ENCODE data around the gene SLC9A9. TPM values are rescaled to one million over a fixed set of nuclear protein-coding genes. Genes with fewer than 3 reads are reported as not detected.

Gene SLC9A9
- total RNA-seq, 2 donors from 2014 or later: 7.9 to 17.0 TPM

DNA sequence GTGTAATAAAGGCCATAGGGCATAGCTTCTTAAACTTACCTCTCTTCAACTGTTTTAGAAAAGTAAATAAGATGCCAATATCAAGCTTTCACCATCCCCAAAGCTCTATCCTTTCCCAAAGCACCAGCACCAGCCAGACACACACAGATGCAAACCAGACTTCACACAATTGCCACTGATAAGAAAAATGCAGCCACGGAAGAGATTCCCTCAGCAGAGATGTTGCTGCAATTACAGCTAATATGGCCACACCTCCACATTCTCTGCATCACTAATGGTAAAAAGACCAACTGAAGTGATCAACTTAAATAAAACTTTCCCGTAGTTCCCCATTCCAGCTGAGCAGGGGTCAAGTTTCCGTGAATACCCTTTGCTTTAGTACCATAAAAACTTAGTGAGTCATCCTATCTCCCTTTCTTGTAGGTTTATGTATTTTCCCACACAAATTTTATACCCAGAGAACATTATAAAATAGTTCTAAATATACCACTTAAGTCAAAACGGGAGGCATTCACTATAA is 64.4 kb downstream of the SLC9A9 start:
- intact Hi-C loops (cut with DNase I): no loop called here
- ATAC-seq (no peak), DNase-seq (no peak)

DNA sequence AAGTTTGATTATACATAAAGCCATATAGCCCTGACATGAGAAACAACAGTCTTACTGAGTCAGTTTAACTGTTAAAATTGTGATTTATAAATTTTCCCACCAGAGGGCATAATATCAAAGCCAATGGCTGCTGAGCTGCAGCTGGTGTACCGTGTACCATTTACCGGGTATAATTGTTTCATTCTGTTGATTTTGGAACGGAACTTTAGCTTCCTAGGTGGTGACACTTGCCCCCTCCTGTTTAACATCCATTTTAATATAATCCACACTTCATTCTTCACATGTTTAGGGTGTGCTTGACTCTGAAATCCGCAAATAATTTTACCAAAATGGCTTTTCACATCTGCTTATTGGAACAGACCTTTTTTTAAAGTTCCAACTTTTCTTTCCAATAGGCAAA is 72.8 kb downstream of the SLC9A9 start:
- DNase-seq (no peak), ATAC-seq (peak; percentile 77 to 78)
- intact Hi-C loops (cut with DNase I): loop anchor here in 1 of 2 donors (10.0 kb wide), 1 partner anchor 179 kb away; no protein-coding TSS in a partner anchor

GRCh38 chr3:143771939-143772338 is 76.3 kb downstream of the SLC9A9 start:
- DNase-seq: no peak
- intact Hi-C loops (cut with DNase I): loop anchor here in 1 of 2 donors (10.0 kb wide), 1 partner anchor 183 kb away; no protein-coding TSS in a partner anchor
- no peak for ATAC-seq

- ATAC-seq (no peak), DNase-seq (no peak)
- intact Hi-C loops (cut with DNase I): loop anchor here in 1 of 2 donors (10.0 kb wide), 1 partner anchor 184 kb away; no protein-coding TSS in a partner anchor
Observed at GRCh38 chr3:143771258-143771657, 77.0 kb downstream of the SLC9A9 start.

DNA sequence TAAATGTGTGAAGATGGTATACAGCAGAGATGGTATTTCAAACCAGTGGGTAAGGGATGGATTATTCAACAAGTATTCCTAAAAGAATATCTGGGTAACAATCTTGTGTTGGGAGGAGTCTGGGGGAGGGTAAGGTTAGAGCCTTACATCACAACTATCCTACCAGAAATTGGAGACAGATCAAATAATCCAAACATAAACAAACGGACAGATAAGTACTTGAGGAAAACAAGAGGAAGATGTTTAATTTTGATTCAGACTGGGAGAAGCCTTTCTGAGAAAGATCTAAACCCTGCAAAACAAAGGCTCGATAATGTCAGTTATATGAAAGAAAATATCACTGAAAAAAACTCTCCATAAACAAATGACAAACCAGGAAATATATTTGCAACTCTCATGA is 77.9 kb downstream of the SLC9A9 start:
- DNase-seq (no peak), ATAC-seq (no peak)
- intact Hi-C loops (cut with DNase I): loop anchor here in 1 of 2 donors (10.0 kb wide), 1 partner anchor 184 kb away; no protein-coding TSS in a partner anchor

GRCh38 chr3:143769616-143770015 is 78.7 kb downstream of the SLC9A9 start:
- intact Hi-C loops (cut with DNase I): loop anchor here in 1 of 2 donors (10.0 kb wide), 1 partner anchor 185 kb away; no protein-coding TSS in a partner anchor
- peak; percentile 19 to 69 for ATAC-seq
- no peak for DNase-seq

- ATAC-seq (no peak), DNase-seq (no peak)
- intact Hi-C loops (cut with DNase I): no loop called here
Observed at GRCh38 chr3:143764840-143765239, 83.4 kb downstream of the SLC9A9 start.

DNA sequence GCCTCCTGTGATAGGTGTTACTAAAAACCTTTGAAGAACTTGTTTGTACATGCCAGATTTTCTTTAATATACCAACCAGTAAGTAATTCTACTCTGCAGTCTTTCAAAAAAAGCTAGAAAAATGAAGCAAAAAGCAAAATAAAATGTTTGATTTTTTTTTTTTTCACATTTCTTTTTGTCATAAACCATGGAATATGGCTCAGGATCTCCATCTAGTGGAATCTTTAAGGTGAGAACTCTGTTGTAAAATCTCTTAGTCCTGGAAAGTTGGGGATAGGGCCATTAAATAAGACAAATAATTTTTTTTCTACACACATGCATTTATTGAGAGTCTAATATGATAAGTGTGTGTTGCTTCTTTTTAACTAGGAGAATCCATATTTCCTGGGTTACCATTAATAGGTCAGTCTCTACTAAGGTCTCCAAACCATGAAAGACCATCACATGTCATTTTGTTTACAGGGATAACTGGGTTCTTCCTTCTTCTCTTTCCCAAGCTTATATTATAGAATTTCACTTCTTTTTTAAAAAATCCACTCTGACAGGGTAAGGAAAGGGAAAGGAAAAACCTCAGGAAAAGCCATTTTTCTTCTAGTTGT is 84.6 kb downstream of the SLC9A9 start:
- DNase-seq (no peak), ATAC-seq (no peak)
- intact Hi-C loops (cut with DNase I): no loop called here

GRCh38 chr3:143757691-143758090 is 90.6 kb downstream of the SLC9A9 start:
- intact Hi-C loops (cut with DNase I): no loop called here
- ATAC-seq: no peak
- no peak for DNase-seq

- ATAC-seq: no peak
- DNase-seq: no peak
- intact Hi-C loops (cut with DNase I): no loop called here
Observed at GRCh38 chr3:143755978-143756377, 92.3 kb downstream of the SLC9A9 start.

- ATAC-seq (no peak), DNase-seq (no peak)
- intact Hi-C loops (cut with DNase I): no loop called here
Observed at GRCh38 chr3:143754090-143754489, 94.2 kb downstream of the SLC9A9 start.

DNA sequence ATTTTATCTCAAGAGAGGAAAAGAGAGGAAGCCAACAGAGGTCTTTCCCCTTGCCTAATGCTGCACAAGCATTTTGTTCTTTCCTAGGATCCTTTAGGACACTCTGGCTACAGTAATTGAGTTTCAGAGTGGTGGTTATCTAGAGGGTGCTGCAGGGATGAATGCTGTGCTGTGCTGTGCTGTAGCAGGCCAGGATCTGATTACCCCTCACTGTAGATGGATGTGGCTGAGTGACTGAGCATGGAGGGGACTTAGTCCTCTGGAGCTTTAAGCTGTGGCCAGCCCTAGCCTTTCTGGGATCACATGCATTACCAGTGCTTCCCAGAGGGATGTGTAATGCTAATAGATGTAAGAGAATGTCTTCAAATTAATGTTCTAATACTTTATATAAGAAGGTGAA is 94.8 kb downstream of the SLC9A9 start:
- intact Hi-C loops (cut with DNase I): no loop called here
- ATAC-seq (no peak), DNase-seq (no peak)

DNA sequence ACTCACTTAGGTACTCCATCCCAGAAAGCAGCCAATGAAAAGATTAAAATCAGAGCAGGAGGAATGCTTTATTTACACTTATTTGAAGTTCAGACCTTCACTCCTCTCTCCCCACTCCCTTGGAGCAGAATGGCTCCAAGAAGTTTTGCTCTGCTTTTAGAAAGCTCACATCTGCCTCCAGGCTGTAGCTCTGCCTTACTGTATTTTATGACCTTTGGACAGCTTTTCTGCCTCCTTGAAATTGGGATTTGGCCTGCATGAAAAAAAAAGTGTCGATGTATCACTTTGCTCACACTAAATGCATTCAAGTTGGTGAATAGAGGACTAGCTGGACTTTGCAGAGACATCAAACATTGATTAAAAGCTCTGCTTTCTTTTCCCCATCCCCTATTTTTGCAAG is 95.3 kb downstream of the SLC9A9 start:
- intact Hi-C loops (cut with DNase I): no loop called here

GRCh38 chr3:143751643-143752178 is 96.6 kb downstream of the SLC9A9 start:
- DNase-seq (no peak), ATAC-seq (no peak)
- intact Hi-C loops (cut with DNase I): no loop called here

More for the DNA sequence above, 95.3 kb downstream of the SLC9A9 start:
- ATAC-seq (no peak), DNase-seq (no peak)

DNA sequence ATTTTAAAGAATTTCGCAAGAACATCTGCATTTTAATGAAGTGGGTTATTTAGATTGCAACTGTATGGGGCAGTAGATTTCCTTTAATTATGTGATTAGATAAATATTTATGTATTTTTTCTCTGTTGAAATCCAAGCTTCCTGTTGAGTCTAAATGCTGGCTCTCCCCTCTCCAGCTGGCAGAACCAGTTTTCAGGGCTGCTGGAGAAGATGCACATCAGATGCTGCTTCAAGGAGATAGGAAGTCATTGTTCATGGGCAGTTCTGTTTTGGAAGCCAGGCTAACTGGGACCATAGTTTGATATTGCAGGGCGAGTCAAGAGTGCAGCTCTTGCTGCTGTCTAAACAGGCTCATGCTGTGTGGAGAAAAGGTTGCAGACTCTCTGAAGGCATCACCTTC is 97.4 kb downstream of the SLC9A9 start:
- ATAC-seq (no peak), DNase-seq (no peak)
- intact Hi-C loops (cut with DNase I): no loop called here

- intact Hi-C loops (cut with DNase I): no loop called here
- no peak for DNase-seq
- ATAC-seq: no peak
Observed at GRCh38 chr3:143749926-143750325, 98.3 kb downstream of the SLC9A9 start.

DNA sequence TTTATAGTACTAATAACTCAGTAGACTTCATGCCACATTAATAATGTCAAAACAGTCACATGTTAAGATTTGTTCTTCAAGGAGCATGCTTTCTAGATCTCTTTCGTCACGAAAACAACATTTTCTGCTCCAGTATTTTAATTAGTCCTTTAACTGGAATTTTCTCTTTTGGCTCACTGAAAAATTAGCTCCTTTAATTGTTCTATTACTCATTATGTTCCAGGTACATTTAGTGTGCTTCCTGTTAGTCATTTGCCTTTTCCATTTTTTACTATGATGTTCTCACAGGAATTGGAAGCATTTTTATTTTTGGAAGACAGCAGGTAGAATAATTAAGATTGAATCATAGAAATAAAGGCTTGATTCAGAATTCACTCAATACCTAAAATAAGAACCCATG is 111.2 kb downstream of the SLC9A9 start:
- no peak for ATAC-seq
- intact Hi-C loops (cut with DNase I): no loop called here
- DNase-seq: no peak

GRCh38 chr3:143736205-143736997 is 111.9 kb downstream of the SLC9A9 start:
- intact Hi-C loops (cut with DNase I): no loop called here
- DNase-seq: no peak
- ATAC-seq: peak in 1 of 2 donors; percentile 42

- DNase-seq (no peak), ATAC-seq (no peak)
- intact Hi-C loops (cut with DNase I): no loop called here
Observed at GRCh38 chr3:143731776-143732175, 116.5 kb downstream of the SLC9A9 start.

GRCh38 chr3:143731320-143731719 is 116.9 kb downstream of the SLC9A9 start:
- intact Hi-C loops (cut with DNase I): no loop called here
- ATAC-seq (no peak), DNase-seq (no peak)
